CD4-positive, alpha-beta T cell (primary cell): ENCODE results near the gene HBS1L. TPM values are rescaled to one million over a fixed set of nuclear protein-coding genes. Genes with fewer than 3 reads are reported as not detected.

Source experiments
- ATAC-seq: fragments of 200-7000 bp; cut with Tn5 transposase; one replicate; pipeline ENCODE4 v1.10.0; 2022; ENCODE audit warnings: mild to moderate bottlenecking; ENCODE audit not compliant: poor library complexity
- CTCF ChIA-PET: fragments of 350-600 bp; sonication (Branson Sonifier 250); formaldehyde crosslinking; loops from one replicate; lab custom pipeline; 2021; ENCODE audit warnings: antibody characterized with exemption, inconsistent platforms; lab: Charles Lee
- POLR2A ChIA-PET: fragments of 350-600 bp; sonication (Branson Sonifier 250); formaldehyde crosslinking; loops from one replicate; lab custom pipeline; 2021; ENCODE audit warnings: antibody characterized with exemption, inconsistent platforms; lab: Charles Lee
- DNase-seq, 14 experiments: peaks; one replicate each; pipeline ENCODE4 v3.0.0-alpha.2; 2013 to 2020; ENCODE audit warnings: mixed read lengths in 2 of 14
- H3K27ac ChIP-seq, 2 donors: one replicate each; pipeline versions ENCODE4 v1.5.1 to v1.7.0; 2013; ENCODE audit warnings: low read length in 2 of 2, low read depth in 1 of 2, mild to moderate bottlenecking in 1 of 2
- H3K27me3 ChIP-seq, 2 experiments: 1 replicate in 1 of 2; 2 replicates in 1 of 2; pipeline versions ENCODE4 v1.6.1 to v1.7.0; 2013; ENCODE audit warnings: low read length in 2 of 2, control low read depth in 1 of 2, mild to moderate bottlenecking in 1 of 2, moderate library complexity in 1 of 2; ENCODE audit not compliant: insufficient read depth in 2 of 2, control insufficient read depth in 1 of 2
- H3K36me3 ChIP-seq: one replicate; pipeline ENCODE4 v1.6.1; 2013; ENCODE audit warnings: low read length, control low read depth; ENCODE audit not compliant: insufficient read depth
- H3K4me1 ChIP-seq: one replicate; pipeline ENCODE4 v1.6.1; 2013; ENCODE audit warnings: low read length, control low read depth; ENCODE audit not compliant: insufficient read depth
- H3K4me3 ChIP-seq: one replicate; pipeline ENCODE4 v1.5.1; 2013; ENCODE audit warnings: mild to moderate bottlenecking, low read length, moderate library complexity
- H3K9me3 ChIP-seq, 2 experiments: 1 replicate in 1 of 2; 2 replicates in 1 of 2; pipeline versions ENCODE4 v1.6.1 to v1.7.0; 2013; ENCODE audit warnings: low read length in 2 of 2, mild to moderate bottlenecking in 2 of 2, control low read depth in 1 of 2, moderate library complexity in 1 of 2; ENCODE audit not compliant: control insufficient read depth in 1 of 2, insufficient read depth in 1 of 2
- H3K27ac Mint-ChIP-seq: one replicate; pipeline ENCODE4 v1.8.0; 2020; ENCODE audit warnings: mixed read lengths
- H3K27me3 Mint-ChIP-seq: one replicate; pipeline ENCODE4 v1.8.0; 2021; ENCODE audit warnings: mixed read lengths
- H3K36me3 Mint-ChIP-seq: one replicate; pipeline ENCODE4 v1.8.0; 2021; ENCODE audit warnings: low read depth, mixed read lengths
- H3K4me1 Mint-ChIP-seq: one replicate; pipeline ENCODE4 v1.8.0; 2021; ENCODE audit warnings: low read depth, mixed read lengths
- H3K4me3 Mint-ChIP-seq: one replicate; pipeline ENCODE4 v1.8.0; 2020; ENCODE audit warnings: mild to moderate bottlenecking, mixed read lengths
- H3K9me3 Mint-ChIP-seq: one replicate; pipeline ENCODE4 v1.8.0; 2020; ENCODE audit warnings: mixed read lengths
- CTCF ChIP-seq: fragments of 200-600 bp; IDR thresholded peaks from one replicate; pipeline ENCODE4 v1.8.0; 2022; ENCODE audit warnings: antibody characterized with exemption, mild to moderate bottlenecking
- intact Hi-C, 2 experiments: fragments of 100-400 bp; cut with DNase I in 1 of 2; cut with micrococcal nuclease in 1 of 2; formaldehyde crosslinking; loops; one replicate each; pipeline versions ENCODE4 v1.15.1 to v1.9.0; 2023 to 2025; cut with DNase I, micrococcal nuclease
- total RNA-seq, 174 experiments: library from RNA in 2 of 174; stranded (reverse) in 2 of 174; gene quantifications; one replicate each; pipeline ENCODE4 v1.2.3 and lab custom pipeline; 2021 to 2026

Gene HBS1L
- total RNA-seq, 2 experiments from 2014 or later: 106 to 117 TPM

GRCh38 chr6:135073756-135074393, 19.3 kb upstream of the HBS1L start:
- Histone ChIP-seq H3K9me3 (no peaks in the 10 kb centered on the region), H3K27me3 (no peaks in the 10 kb centered on the region), H3K4me3 (no peak overlapping the region), H3K4me1 (no peaks in the 10 kb centered on the region), H3K36me3 (no peaks in the 10 kb centered on the region), H3K27ac (no peak overlapping the region)
- intact Hi-C loops: no loop called here
- Mint-ChIP-seq H3K4me3 (no peak overlapping the region), H3K27me3 (no peaks in the 10 kb centered on the region), H3K27ac (no peak overlapping the region), H3K36me3 (no peaks in the 10 kb centered on the region), H3K9me3 (no peaks in the 10 kb centered on the region), H3K4me1 (peaks cover 10% of the 10 kb centered on the region)
- ATAC-seq (no peak), DNase-seq (no peak)
- CTCF ChIA-PET: no interaction called here
- no peak for TF ChIP-seq CTCF
- POLR2A ChIA-PET: no interaction called here

DNA sequence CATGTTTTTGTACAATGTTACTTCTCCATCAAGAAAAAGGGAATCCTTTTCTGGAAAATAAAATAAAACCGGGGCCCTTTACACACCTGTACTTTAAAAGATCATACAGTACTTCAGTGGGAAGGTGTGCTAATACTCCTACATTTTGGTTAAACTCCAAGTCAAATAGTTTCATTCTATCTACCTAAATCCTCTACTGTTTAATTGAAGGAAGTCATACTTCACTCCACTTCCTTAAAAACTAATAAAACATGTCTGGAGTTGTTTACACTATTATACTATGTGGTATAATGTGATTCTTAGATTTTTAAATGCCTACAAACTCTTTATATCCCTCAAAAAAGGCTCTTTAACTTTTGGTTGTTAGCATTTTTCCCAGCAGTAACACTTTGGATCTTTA, 18.6 kb upstream of the HBS1L start:
- ATAC-seq (no peak), DNase-seq (no peak)
- Histone ChIP-seq H3K9me3 (no peaks in the 10 kb centered on the region), H3K27ac (no peak overlapping the region), H3K36me3 (no peaks in the 10 kb centered on the region), H3K4me1 (no peaks in the 10 kb centered on the region), H3K27me3 (no peaks in the 10 kb centered on the region), H3K4me3 (no peak overlapping the region)
- TF ChIP-seq CTCF: no peak
- CTCF ChIA-PET: no interaction called here
- POLR2A ChIA-PET: no interaction called here
- intact Hi-C loops: no loop called here
- no peak overlapping the region for H3K4me3 Mint-ChIP-seq
- H3K9me3 Mint-ChIP-seq: no peaks in the 10 kb centered on the region
- H3K27ac Mint-ChIP-seq: no peak overlapping the region
- no peaks in the 10 kb centered on the region for H3K27me3 Mint-ChIP-seq
- no peaks in the 10 kb centered on the region for H3K36me3 Mint-ChIP-seq
- peaks cover 10% of the 10 kb centered on the region for H3K4me1 Mint-ChIP-seq

DNA sequence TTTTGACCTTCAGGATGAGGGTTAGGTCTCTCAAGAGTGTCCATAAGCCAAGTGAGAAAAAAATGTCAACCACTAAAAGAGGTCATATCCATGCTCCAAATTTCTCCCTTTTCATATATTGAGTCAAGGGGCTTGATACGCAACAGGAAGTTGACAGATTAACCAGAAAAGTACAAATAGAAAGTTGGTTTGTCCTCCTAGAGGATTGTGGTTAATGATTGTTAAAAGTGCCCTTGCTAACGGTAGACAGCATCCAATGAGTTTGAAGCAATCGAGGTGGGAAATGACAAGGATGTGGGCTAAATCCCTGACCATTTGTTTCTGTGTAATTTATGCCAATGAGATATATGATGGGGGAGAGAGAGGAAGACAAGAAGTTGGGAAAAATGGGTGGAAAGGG, 18.1 kb upstream of the HBS1L start:
- Mint-ChIP-seq H3K36me3 (no peaks in the 10 kb centered on the region), H3K4me3 (no peak overlapping the region), H3K9me3 (no peaks in the 10 kb centered on the region), H3K27ac (no peak overlapping the region), H3K4me1 (peaks cover 10% of the 10 kb centered on the region), H3K27me3 (no peaks in the 10 kb centered on the region)
- Histone ChIP-seq H3K27ac (no peak overlapping the region), H3K9me3 (no peaks in the 10 kb centered on the region), H3K27me3 (no peaks in the 10 kb centered on the region), H3K4me1 (no peaks in the 10 kb centered on the region), H3K4me3 (no peak overlapping the region), H3K36me3 (no peaks in the 10 kb centered on the region)
- no peak for TF ChIP-seq CTCF
- DNase-seq (no peak), ATAC-seq (no peak)
- CTCF ChIA-PET: no interaction called here
- POLR2A ChIA-PET: no interaction called here
- intact Hi-C loops: no loop called here
